H1 (cell line): ENCODE measurements around the gene IFT172. TPM values are rescaled to one million over a fixed set of nuclear protein-coding genes. Genes with fewer than 3 reads are reported as not detected.

Experiments
- ASH2L ChIP-seq: fragments of 200-600, 300-600 bp; sonication (generic); IDR thresholded peaks from one replicate; pipeline ENCODE4 v1.7.1; 2017; ENCODE audit warnings: low read length
- CHD7 ChIP-seq: fragments of 300-600 bp; sonication (generic); IDR thresholded peaks from 2 replicates; pipeline ENCODE4 v1.7.1; 2012; ENCODE audit warnings: low read length, moderate library complexity, mild to moderate bottlenecking, inconsistent platforms; ENCODE audit not compliant: insufficient replicate concordance
- CTBP2 ChIP-seq: IDR thresholded peaks from 2 replicates; pipeline ENCODE4 v1.7.0; 2011; ENCODE audit warnings: borderline replicate concordance, mild to moderate bottlenecking, moderate library complexity, mixed read lengths, low read length; ENCODE audit not compliant: insufficient read depth, insufficient read length
- HDAC2 ChIP-seq, 2 experiments: fragments of 300-600 bp in 1 of 2; sonication (generic) in 1 of 2; IDR thresholded peaks; 2 replicates each; pipeline ENCODE4 v1.6.1; 2011 to 2012; ENCODE audit warnings: low read depth in 2 of 2, low read length in 2 of 2, mild to moderate bottlenecking in 2 of 2, moderate library complexity in 2 of 2, borderline replicate concordance in 1 of 2, inconsistent platforms in 1 of 2
- HDAC6 ChIP-seq: IDR thresholded peaks from one replicate; pipeline ENCODE4 v1.7.1; 2012; ENCODE audit warnings: low read depth, mild to moderate bottlenecking, inconsistent platforms, low read length, moderate library complexity
- JUN ChIP-seq: IDR thresholded peaks from 2 replicates; pipeline ENCODE4 v1.6.1; 2011; ENCODE audit warnings: low read depth, mild to moderate bottlenecking, improper control_type of control experiment, low read length
- NRF1 ChIP-seq: IDR thresholded peaks from 2 replicates; pipeline ENCODE4 v1.6.1; 2011; ENCODE audit warnings: mild to moderate bottlenecking, low read depth, low read length, improper control_type of control experiment
- RBBP5 ChIP-seq: IDR thresholded peaks from 2 replicates; pipeline ENCODE4 v1.7.1; 2012; ENCODE audit warnings: low read depth, mild to moderate bottlenecking, inconsistent platforms, low read length, moderate library complexity, borderline replicate concordance
- SP2 ChIP-seq: IDR thresholded peaks from 2 replicates; pipeline ENCODE4 v1.6.1; 2012; ENCODE audit warnings: mild to moderate bottlenecking, low read length, inconsistent platforms
- TAF7 ChIP-seq: optimal IDR thresholded peaks from 2 replicates; pipeline ENCODE3; 2011; ENCODE audit warnings: low read depth, mild to moderate bottlenecking, inconsistent platforms, low read length, moderate library complexity, borderline replicate concordance
- polyA plus RNA-seq, 7 experiments: library from polyadenylated mRNA; depleted of rRNA in 3 of 7; stranded (reverse) in 5 of 7; unstranded in 2 of 7; fragments of >200 nt in 5 of 7; fragments of 200-250 nt in 2 of 7; gene quantifications; 1 replicate in 5 of 7; 2 replicates in 1 of 7; 4 replicates in 1 of 7; pipeline versions ENCODE4 v1.2.1 to v1.2.3, GENCODE V29; 2011 to 2013; ENCODE audit warnings: missing spikeins in 2 of 7, mixed read lengths in 2 of 7
- total RNA-seq: library from RNA; stranded (reverse); fragmentation: NEBNext Ultra II Directional; extraction: Animal tissue kit (Norgen Biotek cat#: 25700); gene quantifications from 2 replicates; pipeline ENCODE4 v1.2.1, GENCODE V29; 2021

The IFT172 gene
- total and polyA plus RNA-seq, 2 of the 8 experiments (the other 6 are each of a cell fraction or from before 2014, with no cell fraction given): 13.5 to 14.0 TPM

DNA sequence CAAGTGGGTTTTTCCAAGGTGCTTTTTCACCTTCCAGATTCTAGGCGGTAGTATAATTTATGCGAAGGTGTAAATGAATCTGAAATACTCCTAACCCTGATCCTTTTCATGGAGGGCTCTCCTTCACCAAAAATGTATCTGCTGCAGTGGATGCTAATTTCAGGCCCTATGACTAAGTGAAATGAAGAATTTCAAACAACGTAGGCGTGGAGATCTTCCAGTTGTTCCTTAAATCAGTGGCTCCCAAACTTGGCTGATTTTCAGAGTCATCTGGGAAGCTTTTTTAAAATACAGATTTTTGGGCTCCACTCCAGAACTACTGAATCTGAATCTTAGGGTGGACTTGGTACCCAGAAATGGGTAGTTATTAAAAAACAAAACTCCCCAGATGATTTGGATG lies 12.6 kb upstream of the IFT172 start (continued):
- TF ChIP-seq CHD7 (no peak), NRF1 (no peak), RBBP5 (no peak), TAF7 (no peak), JUN (no peak), HDAC6 (no peak), CTBP2 (no peak), HDAC2 (IDR thresholded peaks at IDR 0.05; ENCODE audit: borderline replicate concordance in 1 of 2, low read depth in 2 of 2, low read length in 2 of 2) (no peak), SP2 (no peak), ASH2L (no peak)
